Loucy (cell line): Measurements from ENCODE around the gene SSNA1.

ENCODE experiments used
- H2AFZ ChIP-seq: fragments of 200-600 bp; sonication (generic); 2 replicates; pipeline ENCODE4 v1.6.0; 2016; ENCODE audit warnings: antibody characterized with exemption, mild to moderate bottlenecking, low read length, moderate library complexity
- H3F3A ChIP-seq: fragments of 200-600 bp; 2 replicates; pipeline ENCODE4 v1.6.0; 2016; ENCODE audit warnings: antibody characterized with exemption, low read depth, mild to moderate bottlenecking
- H3K27me3 ChIP-seq: fragments of 200-600 bp; sonication (generic); 2 replicates; pipeline ENCODE4 v1.6.1; 2014; ENCODE audit warnings: low read length, mild to moderate bottlenecking; ENCODE audit not compliant: insufficient read depth, poor library complexity, severe bottlenecking
- H3K36me3 ChIP-seq: fragments of 200-600 bp; sonication (generic); 2 replicates; pipeline ENCODE4 v1.6.1; 2016; ENCODE audit warnings: low read length; ENCODE audit not compliant: insufficient read depth
- H3K4me1 ChIP-seq: fragments of 200-600 bp; sonication (generic); 2 replicates; pipeline ENCODE4 v1.5.1; 2014; ENCODE audit warnings: low read length, mild to moderate bottlenecking; ENCODE audit not compliant: insufficient read depth, poor library complexity, severe bottlenecking
- H3K4me2 ChIP-seq: fragments of 200-600 bp; sonication (generic); 2 replicates; pipeline ENCODE4 v1.6.0; 2014; ENCODE audit warnings: antibody characterized with exemption, low read length, low read depth, mild to moderate bottlenecking; ENCODE audit not compliant: poor library complexity, severe bottlenecking
- H3K4me3 ChIP-seq: fragments of 200-600 bp; sonication (generic); 2 replicates; pipeline ENCODE4 v1.5.1; 2014; ENCODE audit warnings: low read length, mild to moderate bottlenecking, mixed read lengths; ENCODE audit not compliant: poor library complexity, severe bottlenecking
- H3K79me2 ChIP-seq: fragments of 200-600 bp; sonication (generic); 2 replicates; pipeline ENCODE4 v1.6.1; 2014; ENCODE audit warnings: low read length; ENCODE audit not compliant: insufficient read depth
- H3K9ac ChIP-seq: fragments of 200-600 bp; sonication (generic); 2 replicates; pipeline ENCODE4 v1.6.0; 2014; ENCODE audit warnings: mild to moderate bottlenecking, low read depth, low read length, moderate library complexity; ENCODE audit not compliant: poor library complexity, severe bottlenecking
- H3K9me2 ChIP-seq: fragments of 200-600 bp; sonication (generic); replicated peaks from 2 replicates; pipeline ENCODE4 v1.6.1; 2016; ENCODE audit warnings: low read depth, low read length, mixed read lengths
- H3K9me3 ChIP-seq: fragments of 200-600 bp; sonication (generic); 2 replicates; pipeline ENCODE4 v1.6.1; 2014; ENCODE audit warnings: mild to moderate bottlenecking, antibody characterized with exemption, low read length, low read depth; ENCODE audit not compliant: insufficient read depth
- H4K20me1 ChIP-seq: fragments of 200-600 bp; sonication (generic); 2 replicates; pipeline ENCODE4 v1.6.0; 2014; ENCODE audit warnings: antibody characterized with exemption, low read length, mild to moderate bottlenecking; ENCODE audit not compliant: insufficient read depth, poor library complexity, severe bottlenecking
- EZH2phosphoT487 ChIP-seq: fragments of 200-600 bp; IDR thresholded peaks from 2 replicates; pipeline ENCODE4 v1.6.1; 2018; ENCODE audit warnings: antibody characterized with exemption, mild to moderate bottlenecking, moderate library complexity, borderline replicate concordance
- TF ChIP-seq, protein P1 (sequence below): fragments of 200-600 bp; sonication (generic); conservative IDR thresholded peaks from 2 replicates; pipeline ENCODE4 v1.5.1; 2014; ENCODE audit warnings: mild to moderate bottlenecking, antibody characterized with exemption, low read length

The SSNA1 gene

DNA sequence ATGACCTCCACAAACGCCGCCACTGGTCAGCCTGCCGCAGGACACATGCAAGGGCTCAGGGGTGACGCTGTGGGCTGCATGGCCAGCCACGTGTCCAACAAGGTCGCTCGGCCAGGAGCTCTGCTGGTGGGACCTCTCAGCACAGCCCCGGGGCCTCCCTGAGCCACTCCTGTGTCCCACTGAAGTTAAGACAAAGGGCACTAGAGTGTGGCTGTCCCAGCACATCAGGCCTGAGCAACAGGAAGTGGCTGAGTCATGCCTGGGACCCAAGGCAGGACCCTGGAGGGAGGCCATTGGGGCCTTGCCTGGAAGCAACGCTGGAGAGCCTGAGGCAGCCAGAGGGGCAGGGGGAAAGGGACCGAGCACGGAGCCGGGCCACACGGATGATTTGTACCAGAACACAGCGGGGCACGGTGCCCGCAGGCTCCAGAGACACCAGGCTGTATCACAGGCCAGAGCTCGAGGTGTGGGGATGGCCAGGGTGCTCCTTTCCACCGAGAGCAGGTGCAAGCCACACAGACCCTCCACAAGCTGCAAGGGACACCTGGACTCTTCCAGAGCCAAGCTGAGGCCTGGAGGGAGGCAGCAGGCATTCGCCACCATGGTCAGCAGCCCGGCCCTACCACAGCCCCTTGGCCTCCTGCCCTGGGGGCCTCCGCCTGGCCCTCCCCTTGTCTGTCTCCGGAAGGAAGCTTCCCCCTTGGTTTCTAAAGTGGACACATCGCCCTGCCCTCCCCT lies 10.1 kb upstream of the SSNA1 start:
- H4K20me1 ChIP-seq = no peaks in the 10 kb centered on the region
- H3K9me3 ChIP-seq = no peaks in the 10 kb centered on the region
- H3K79me2 ChIP-seq = no peaks in the 10 kb centered on the region
- TF ChIP-seq, protein P1, sequence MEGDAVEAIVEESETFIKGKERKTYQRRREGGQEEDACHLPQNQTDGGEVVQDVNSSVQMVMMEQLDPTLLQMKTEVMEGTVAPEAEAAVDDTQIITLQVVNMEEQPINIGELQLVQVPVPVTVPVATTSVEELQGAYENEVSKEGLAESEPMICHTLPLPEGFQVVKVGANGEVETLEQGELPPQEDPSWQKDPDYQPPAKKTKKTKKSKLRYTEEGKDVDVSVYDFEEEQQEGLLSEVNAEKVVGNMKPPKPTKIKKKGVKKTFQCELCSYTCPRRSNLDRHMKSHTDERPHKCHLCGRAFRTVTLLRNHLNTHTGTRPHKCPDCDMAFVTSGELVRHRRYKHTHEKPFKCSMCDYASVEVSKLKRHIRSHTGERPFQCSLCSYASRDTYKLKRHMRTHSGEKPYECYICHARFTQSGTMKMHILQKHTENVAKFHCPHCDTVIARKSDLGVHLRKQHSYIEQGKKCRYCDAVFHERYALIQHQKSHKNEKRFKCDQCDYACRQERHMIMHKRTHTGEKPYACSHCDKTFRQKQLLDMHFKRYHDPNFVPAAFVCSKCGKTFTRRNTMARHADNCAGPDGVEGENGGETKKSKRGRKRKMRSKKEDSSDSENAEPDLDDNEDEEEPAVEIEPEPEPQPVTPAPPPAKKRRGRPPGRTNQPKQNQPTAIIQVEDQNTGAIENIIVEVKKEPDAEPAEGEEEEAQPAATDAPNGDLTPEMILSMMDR = no peak
- no peak for TF ChIP-seq EZH2phosphoT487
- no peak overlapping the region for H3K4me2 ChIP-seq
- H3K36me3 ChIP-seq = peaks cover 21% of the 10 kb centered on the region; the same call in 1 of the 2 replicates
- no peak overlapping the region for H3K9ac ChIP-seq
- no peak overlapping the region for H2AFZ ChIP-seq
- no peaks in the 10 kb centered on the region for H3K9me2 ChIP-seq
- H3K4me3 ChIP-seq = no peak overlapping the region
- no peaks in the 10 kb centered on the region for H3K4me1 ChIP-seq
- H3K27me3 ChIP-seq = no peaks in the 10 kb centered on the region
- H3F3A ChIP-seq = no peaks in the 10 kb centered on the region

DNA sequence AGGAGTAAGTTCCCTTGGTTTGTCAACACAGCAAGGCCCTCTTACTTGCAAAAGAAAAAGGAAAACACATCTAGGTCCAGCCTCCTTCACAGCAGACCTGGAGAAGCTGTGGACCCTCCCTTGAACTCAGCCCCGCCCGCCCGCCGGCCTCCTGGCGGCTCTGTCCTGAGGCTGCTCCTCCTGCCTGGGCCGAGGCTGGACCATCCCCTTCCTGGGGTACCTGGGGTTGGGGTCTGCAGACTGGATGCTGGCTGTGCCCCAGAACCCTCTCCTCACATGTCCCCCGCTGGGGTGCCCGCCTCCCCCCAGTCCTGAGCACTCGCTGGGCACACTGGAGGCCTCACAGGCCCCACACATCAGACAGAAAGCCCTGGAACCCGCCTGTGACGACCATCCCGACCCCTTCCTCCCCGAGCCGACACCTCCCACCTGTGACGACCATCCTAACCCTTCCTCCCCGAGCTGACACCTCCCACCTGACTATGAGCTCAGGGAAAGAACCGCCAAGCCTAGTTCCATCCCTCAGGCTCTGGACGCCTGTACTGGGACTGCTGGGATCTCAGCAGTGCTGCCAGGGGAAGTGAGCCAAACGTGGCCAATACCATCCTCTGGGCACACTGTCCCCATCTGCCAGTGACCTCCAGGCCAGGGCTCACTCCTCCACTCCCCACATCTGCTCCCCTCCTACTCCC lies 9.4 kb upstream of the SSNA1 start:
- no peak for TF ChIP-seq EZH2phosphoT487
- TF ChIP-seq, protein P1 = no peak
- H3K9me2 ChIP-seq = no peaks in the 10 kb centered on the region
- H3K9ac ChIP-seq = no peak overlapping the region
- H3K27me3 ChIP-seq = no peaks in the 10 kb centered on the region
- no peaks in the 10 kb centered on the region for H3K9me3 ChIP-seq
- no peak overlapping the region for H3K4me2 ChIP-seq
- H4K20me1 ChIP-seq = no peaks in the 10 kb centered on the region
- no peak overlapping the region for H3K4me3 ChIP-seq
- no peaks in the 10 kb centered on the region for H3K79me2 ChIP-seq
- no peaks in the 10 kb centered on the region for H3K4me1 ChIP-seq
- peaks cover 23% of the 10 kb centered on the region; the same call in 1 of the 2 replicates for H3K36me3 ChIP-seq
- H3F3A ChIP-seq = no peaks in the 10 kb centered on the region
- no peak overlapping the region for H2AFZ ChIP-seq

DNA sequence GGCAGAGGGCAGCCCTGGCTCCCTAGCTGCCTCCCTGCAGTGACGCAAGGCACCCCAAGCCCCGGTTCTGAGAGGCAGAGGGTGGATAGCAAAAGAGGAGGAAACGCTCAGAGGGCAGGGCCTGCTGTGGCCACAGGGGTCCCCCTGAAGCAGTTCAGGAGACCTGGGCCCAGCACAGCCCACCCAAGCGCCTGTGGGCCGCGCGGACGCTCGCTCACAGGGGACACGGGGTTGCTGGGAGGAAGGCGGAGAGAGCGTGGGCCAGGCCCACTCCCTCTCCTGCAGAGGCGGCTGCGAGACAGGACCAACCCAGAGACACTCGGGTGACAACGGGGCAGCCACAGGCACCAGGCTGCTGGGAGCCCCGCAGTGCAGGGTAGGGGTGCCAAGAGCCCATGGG lies 8.7 kb upstream of the SSNA1 start:
- Histone ChIP-seq H3K4me3 (no peak overlapping the region), H3K27me3 (no peaks in the 10 kb centered on the region), H3K9me2 (no peaks in the 10 kb centered on the region), H3K4me1 (no peaks in the 10 kb centered on the region), H4K20me1 (no peaks in the 10 kb centered on the region), H2AFZ (no peak overlapping the region), H3K9me3 (no peaks in the 10 kb centered on the region), H3F3A (no peaks in the 10 kb centered on the region), H3K36me3 (peaks cover 23% of the 10 kb centered on the region; the same call in 1 of the 2 replicates), H3K9ac (no peak overlapping the region), H3K4me2 (no peak overlapping the region), H3K79me2 (no peaks in the 10 kb centered on the region)
- no peak for TF ChIP-seq EZH2phosphoT487
- TF ChIP-seq, protein P1 = no peak
